Loucy (cell line): Measurements from ENCODE around the gene PPP1R12A.

ENCODE experiments used
- H2AFZ ChIP-seq: fragments of 200-600 bp; sonication (generic); 2 replicates; pipeline ENCODE4 v1.6.0; 2016; ENCODE audit warnings: antibody characterized with exemption, mild to moderate bottlenecking, low read length, moderate library complexity
- H3F3A ChIP-seq: fragments of 200-600 bp; 2 replicates; pipeline ENCODE4 v1.6.0; 2016; ENCODE audit warnings: antibody characterized with exemption, low read depth, mild to moderate bottlenecking
- H3K27me3 ChIP-seq: fragments of 200-600 bp; sonication (generic); 2 replicates; pipeline ENCODE4 v1.6.1; 2014; ENCODE audit warnings: low read length, mild to moderate bottlenecking; ENCODE audit not compliant: insufficient read depth, poor library complexity, severe bottlenecking
- H3K36me3 ChIP-seq: fragments of 200-600 bp; sonication (generic); 2 replicates; pipeline ENCODE4 v1.6.1; 2016; ENCODE audit warnings: low read length; ENCODE audit not compliant: insufficient read depth
- H3K4me1 ChIP-seq: fragments of 200-600 bp; sonication (generic); 2 replicates; pipeline ENCODE4 v1.5.1; 2014; ENCODE audit warnings: low read length, mild to moderate bottlenecking; ENCODE audit not compliant: insufficient read depth, poor library complexity, severe bottlenecking
- H3K4me2 ChIP-seq: fragments of 200-600 bp; sonication (generic); 2 replicates; pipeline ENCODE4 v1.6.0; 2014; ENCODE audit warnings: antibody characterized with exemption, low read length, low read depth, mild to moderate bottlenecking; ENCODE audit not compliant: poor library complexity, severe bottlenecking
- H3K4me3 ChIP-seq: fragments of 200-600 bp; sonication (generic); 2 replicates; pipeline ENCODE4 v1.5.1; 2014; ENCODE audit warnings: low read length, mild to moderate bottlenecking, mixed read lengths; ENCODE audit not compliant: poor library complexity, severe bottlenecking
- H3K79me2 ChIP-seq: fragments of 200-600 bp; sonication (generic); 2 replicates; pipeline ENCODE4 v1.6.1; 2014; ENCODE audit warnings: low read length; ENCODE audit not compliant: insufficient read depth
- H3K9ac ChIP-seq: fragments of 200-600 bp; sonication (generic); 2 replicates; pipeline ENCODE4 v1.6.0; 2014; ENCODE audit warnings: mild to moderate bottlenecking, low read depth, low read length, moderate library complexity; ENCODE audit not compliant: poor library complexity, severe bottlenecking
- H3K9me2 ChIP-seq: fragments of 200-600 bp; sonication (generic); replicated peaks from 2 replicates; pipeline ENCODE4 v1.6.1; 2016; ENCODE audit warnings: low read depth, low read length, mixed read lengths
- H3K9me3 ChIP-seq: fragments of 200-600 bp; sonication (generic); 2 replicates; pipeline ENCODE4 v1.6.1; 2014; ENCODE audit warnings: mild to moderate bottlenecking, antibody characterized with exemption, low read length, low read depth; ENCODE audit not compliant: insufficient read depth
- H4K20me1 ChIP-seq: fragments of 200-600 bp; sonication (generic); 2 replicates; pipeline ENCODE4 v1.6.0; 2014; ENCODE audit warnings: antibody characterized with exemption, low read length, mild to moderate bottlenecking; ENCODE audit not compliant: insufficient read depth, poor library complexity, severe bottlenecking
- CTCF ChIP-seq: fragments of 200-600 bp; sonication (generic); conservative IDR thresholded peaks from 2 replicates; pipeline ENCODE4 v1.5.1; 2014; ENCODE audit warnings: mild to moderate bottlenecking, antibody characterized with exemption, low read length
- EZH2phosphoT487 ChIP-seq: fragments of 200-600 bp; IDR thresholded peaks from 2 replicates; pipeline ENCODE4 v1.6.1; 2018; ENCODE audit warnings: antibody characterized with exemption, mild to moderate bottlenecking, moderate library complexity, borderline replicate concordance

PPP1R12A gene

DNA sequence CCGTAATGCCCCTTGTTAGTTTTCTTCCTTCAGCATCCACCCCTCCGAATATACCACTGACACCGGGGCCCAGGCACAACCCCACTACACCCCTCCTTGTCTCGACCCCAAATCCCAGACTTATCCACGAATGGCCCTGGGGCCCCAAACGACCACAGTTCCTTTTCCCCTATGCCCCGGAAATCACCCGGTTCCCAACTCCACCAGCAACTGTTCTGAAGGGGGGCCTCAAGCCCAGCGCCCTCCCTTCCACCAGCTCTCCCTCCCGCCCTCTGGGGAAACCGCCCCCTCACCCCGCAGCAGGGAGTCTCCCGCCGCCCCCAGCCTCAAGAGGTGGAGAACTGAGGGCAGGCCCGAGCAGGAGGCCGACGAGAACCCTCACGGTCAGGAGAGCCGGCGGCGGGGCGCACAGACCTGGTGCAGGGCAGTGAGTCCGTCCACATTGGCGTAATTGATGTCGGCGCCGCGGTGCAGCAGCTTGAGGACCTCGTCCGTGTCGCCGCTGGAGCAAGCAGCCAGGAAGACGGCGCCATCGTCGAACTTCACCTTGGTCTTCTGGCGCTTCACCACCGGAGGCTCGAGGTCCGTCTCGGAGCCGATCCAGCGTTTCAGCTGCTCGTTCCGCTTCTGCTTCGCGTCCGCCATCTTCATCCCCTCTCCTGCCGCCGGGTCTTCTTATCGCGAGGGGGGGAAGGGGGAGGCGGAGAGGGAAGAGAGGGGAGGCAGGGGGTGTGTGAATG, 446 bp downstream of the PPP1R12A start:
- Histone ChIP-seq H2AFZ (peak overlapping the region; percentile 82), H3K27me3 (no peaks in the 10 kb centered on the region), H3K4me1 (peaks cover 25% of the 10 kb centered on the region), H3K79me2 (peaks cover 52% of the 10 kb centered on the region), H3K9ac (peak overlapping the region; percentile 87), H3K9me3 (no peaks in the 10 kb centered on the region), H3K36me3 (no peaks in the 10 kb centered on the region), H4K20me1 (peaks cover 47% of the 10 kb centered on the region), H3F3A (0 out of 2 replicates have a peak, but pooled peaks cover 5% of the 10 kb centered on the region), H3K4me3 (peak overlapping the region; percentile 84), H3K9me2 (no peaks in the 10 kb centered on the region), H3K4me2 (peak overlapping the region; percentile 79)
- TF ChIP-seq CTCF: no peak
- no peak for TF ChIP-seq EZH2phosphoT487

GRCh38 chr12:79933532-79934264, 1.2 kb downstream of the PPP1R12A start:
- Histone ChIP-seq H3K79me2 (peaks cover 60% of the 10 kb centered on the region), H3K4me1 (peaks cover 31% of the 10 kb centered on the region)

DNA sequence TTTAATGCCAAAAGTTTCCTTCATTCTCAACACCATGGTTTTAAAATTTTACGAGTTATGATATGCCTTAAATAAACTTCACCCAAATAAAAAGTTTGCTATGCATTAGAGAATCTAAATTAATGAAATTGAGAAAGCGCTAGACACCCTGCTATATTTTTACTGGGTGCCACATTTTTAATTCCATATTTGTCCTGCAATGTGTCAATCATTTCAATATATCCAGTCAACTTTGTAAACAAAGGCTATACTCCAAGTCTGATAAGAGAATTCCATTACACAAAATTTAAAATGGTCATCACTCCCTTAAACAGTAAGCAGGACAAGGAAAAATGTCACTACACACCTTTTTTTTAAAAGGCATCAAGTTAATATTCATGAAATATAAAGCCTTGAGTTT, 1.9 kb downstream of the PPP1R12A start:
- no peak overlapping the region for H2AFZ ChIP-seq
- peak overlapping the region; percentile 87 for H3K9ac ChIP-seq
- H3K9me3 ChIP-seq: no peaks in the 10 kb centered on the region
- peaks cover 60% of the 10 kb centered on the region for H4K20me1 ChIP-seq
- peak overlapping the region; percentile 79 for H3K4me2 ChIP-seq
- no peaks in the 10 kb centered on the region for H3K9me2 ChIP-seq
- H3K36me3 ChIP-seq: no peaks in the 10 kb centered on the region
- H3K79me2 ChIP-seq: peaks cover 65% of the 10 kb centered on the region
- no peak for TF ChIP-seq CTCF
- no peak for TF ChIP-seq EZH2phosphoT487
- peak overlapping the region; percentile 84 for H3K4me3 ChIP-seq
- peaks cover 8% of the 10 kb centered on the region; the same call in 1 of the 2 replicates for H3F3A ChIP-seq
- peaks cover 37% of the 10 kb centered on the region for H3K4me1 ChIP-seq
- no peaks in the 10 kb centered on the region for H3K27me3 ChIP-seq

More at GRCh38 chr12:79933532-79934264, 1.2 kb downstream of the PPP1R12A start:
- Histone ChIP-seq H3K9me2 (no peaks in the 10 kb centered on the region), H3K4me2 (peak overlapping the region; percentile 79), H4K20me1 (peaks cover 55% of the 10 kb centered on the region), H3K9ac (peak overlapping the region; percentile 87), H3K36me3 (no peaks in the 10 kb centered on the region), H3K27me3 (no peaks in the 10 kb centered on the region), H3K4me3 (peak overlapping the region; percentile 84), H2AFZ (peak overlapping the region; percentile 82; the same call in 1 of the 2 replicates), H3K9me3 (no peaks in the 10 kb centered on the region), H3F3A (peaks cover 8% of the 10 kb centered on the region; the same call in 1 of the 2 replicates)
- TF ChIP-seq CTCF (no peak), EZH2phosphoT487 (no peak)
